ENCODE results near the gene SALL1.
A peak's percentile ranks its signal among the peaks of the same experiment; 100 is the strongest.

The SALL1 gene

GRCh38 chr16:51163894-51164566 lies 13.0 kb upstream of the SALL1 start:
- Mint-ChIP-seq H3K9me3 (no peaks in the 10 kb centered on the region), H3K4me1 (no peaks in the 10 kb centered on the region), H3K4me3 (no peak overlapping the region), H3K27ac (no peak overlapping the region), H3K36me3 (no peaks in the 10 kb centered on the region), H3K27me3 (no peaks in the 10 kb centered on the region)
- no peak for ATAC-seq

DNA sequence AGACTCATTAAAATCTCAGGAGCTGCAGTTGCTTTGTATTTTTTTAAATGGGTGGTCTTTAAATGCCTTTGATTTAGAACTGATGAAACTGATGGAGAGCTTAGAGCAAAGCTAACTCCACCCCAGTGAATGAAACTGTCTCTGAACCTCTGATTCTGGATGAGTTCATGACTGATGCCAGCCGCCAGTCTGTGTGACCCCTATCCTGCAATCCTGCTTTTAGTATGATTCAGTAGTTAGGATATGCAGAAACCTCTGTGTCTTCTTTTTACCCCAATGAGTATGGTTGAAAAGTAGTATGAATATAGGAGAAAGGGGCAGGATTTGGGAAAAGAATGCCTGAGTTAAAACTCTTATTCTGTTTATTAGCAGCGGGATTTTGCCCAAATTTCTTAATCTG lies 12.3 kb upstream of the SALL1 start:
- Mint-ChIP-seq H3K27me3 (peaks cover 2% of the 10 kb centered on the region), H3K27ac (no peak overlapping the region)
- no peak for ATAC-seq

GRCh38 chr16:51161440-51162195 lies 10.5 kb upstream of the SALL1 start:
- Mint-ChIP-seq H3K4me3 (no peak overlapping the region), H3K27me3 (peaks cover 19% of the 10 kb centered on the region), H3K36me3 (no peaks in the 10 kb centered on the region), H3K4me1 (no peaks in the 10 kb centered on the region), H3K9me3 (no peaks in the 10 kb centered on the region), H3K27ac (no peak overlapping the region)
- ATAC-seq: no peak

More for the DNA sequence above, 12.3 kb upstream of the SALL1 start:
- Mint-ChIP-seq H3K4me1 (no peaks in the 10 kb centered on the region), H3K4me3 (no peak overlapping the region), H3K9me3 (no peaks in the 10 kb centered on the region), H3K36me3 (no peaks in the 10 kb centered on the region)

- Mint-ChIP-seq H3K36me3 (no peaks in the 10 kb centered on the region), H3K4me3 (no peak overlapping the region), H3K27ac (no peak overlapping the region), H3K27me3 (peaks cover 37% of the 10 kb centered on the region), H3K9me3 (no peaks in the 10 kb centered on the region), H3K4me1 (no peaks in the 10 kb centered on the region)
- ATAC-seq: no peak
Measured at GRCh38 chr16:51159865-51160264, 8.8 kb upstream of the SALL1 start.

- H3K27ac Mint-ChIP-seq: no peak overlapping the region
- no peaks in the 10 kb centered on the region for H3K36me3 Mint-ChIP-seq
- H3K4me3 Mint-ChIP-seq: no peak overlapping the region
- H3K9me3 Mint-ChIP-seq: no peaks in the 10 kb centered on the region
- ATAC-seq: no peak
- H3K27me3 Mint-ChIP-seq: peaks cover 43% of the 10 kb centered on the region
- H3K4me1 Mint-ChIP-seq: no peaks in the 10 kb centered on the region
Measured at GRCh38 chr16:51159296-51159695, 8.2 kb upstream of the SALL1 start.

DNA sequence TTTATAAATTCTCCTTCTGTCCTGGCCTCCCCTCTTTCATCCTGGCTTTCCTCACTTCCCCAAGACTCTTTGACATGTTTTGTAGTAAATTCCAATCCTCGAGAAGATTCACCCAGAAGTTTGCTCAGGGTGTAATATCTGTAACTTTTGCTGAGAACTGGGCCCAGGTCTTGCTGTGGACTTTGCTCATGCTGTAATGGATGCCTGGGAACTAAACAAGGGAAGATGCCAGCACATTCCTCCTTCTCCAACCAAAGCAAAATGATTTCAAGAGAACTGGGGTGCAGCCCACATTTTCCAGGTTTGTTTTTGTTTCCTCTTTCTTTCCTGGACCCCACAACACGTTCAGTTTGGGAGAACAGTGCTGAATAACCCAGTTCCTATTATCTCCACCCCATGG lies 6.6 kb upstream of the SALL1 start:
- Mint-ChIP-seq H3K36me3 (peaks cover 9% of the 10 kb centered on the region), H3K4me3 (no peak overlapping the region), H3K27ac (no peak overlapping the region), H3K9me3 (peaks cover 4% of the 10 kb centered on the region), H3K4me1 (no peaks in the 10 kb centered on the region), H3K27me3 (peaks cover 59% of the 10 kb centered on the region)
- ATAC-seq: no peak

- Mint-ChIP-seq H3K27me3 (peaks cover 62% of the 10 kb centered on the region), H3K4me3 (no peak overlapping the region), H3K27ac (no peak overlapping the region), H3K36me3 (peaks cover 10% of the 10 kb centered on the region), H3K4me1 (no peaks in the 10 kb centered on the region), H3K9me3 (peaks cover 4% of the 10 kb centered on the region)
- no peak for ATAC-seq
Measured at GRCh38 chr16:51156807-51157200, 5.7 kb upstream of the SALL1 start.

DNA sequence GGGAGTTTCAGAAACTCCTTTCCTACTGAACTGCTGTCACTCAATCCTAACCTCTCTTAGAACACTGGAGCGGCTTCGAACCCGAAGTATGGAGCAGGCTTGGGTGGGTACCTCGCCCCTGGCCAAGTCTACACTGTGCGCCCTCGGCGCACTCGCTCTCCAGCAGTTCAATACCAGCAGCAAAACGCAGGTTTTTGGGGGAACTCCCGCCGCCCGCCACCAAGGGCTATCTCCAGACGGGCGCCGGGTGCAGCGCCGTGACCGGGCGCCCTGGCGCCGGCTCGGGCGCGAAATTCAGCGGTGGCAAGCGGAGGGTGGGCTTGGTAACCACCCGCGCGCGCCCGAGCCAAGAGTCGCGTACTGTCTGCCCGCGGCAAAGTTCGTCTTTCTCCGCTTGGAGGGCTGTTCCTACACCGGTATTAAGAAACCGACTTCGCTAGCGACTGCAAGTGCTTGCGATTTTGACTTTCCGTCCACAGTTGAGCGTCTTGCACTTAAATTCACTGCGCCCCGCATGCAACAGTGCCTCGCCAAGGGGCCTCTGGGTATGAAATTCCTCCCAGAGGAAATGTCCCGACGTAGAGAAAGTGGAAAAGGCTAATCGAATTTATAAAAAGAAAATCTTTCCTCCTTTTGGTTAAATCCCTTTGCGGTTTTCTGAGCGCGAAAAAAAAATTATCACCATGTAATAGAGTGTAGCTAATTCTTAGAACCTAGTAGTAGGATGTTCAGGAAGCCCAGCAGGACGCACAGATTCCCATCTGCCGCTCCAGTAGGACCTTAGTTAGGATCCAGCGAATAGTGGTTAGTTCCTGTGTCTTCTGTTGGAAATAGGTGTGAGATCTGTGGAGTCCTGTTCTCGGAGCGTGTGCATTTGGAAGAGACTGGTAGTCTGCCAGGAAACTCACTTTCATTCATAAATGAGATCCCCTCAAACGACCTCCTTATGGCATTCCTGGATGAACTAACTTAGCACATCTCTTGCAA lies 5.0 kb upstream of the SALL1 start:
- no peak for ATAC-seq
- no peak overlapping the region for H3K4me3 Mint-ChIP-seq
- H3K27me3 Mint-ChIP-seq: peaks cover 63% of the 10 kb centered on the region
- no peaks in the 10 kb centered on the region for H3K4me1 Mint-ChIP-seq
- no peak overlapping the region for H3K27ac Mint-ChIP-seq
- H3K36me3 Mint-ChIP-seq: peaks cover 10% of the 10 kb centered on the region
- peaks cover 4% of the 10 kb centered on the region for H3K9me3 Mint-ChIP-seq

DNA sequence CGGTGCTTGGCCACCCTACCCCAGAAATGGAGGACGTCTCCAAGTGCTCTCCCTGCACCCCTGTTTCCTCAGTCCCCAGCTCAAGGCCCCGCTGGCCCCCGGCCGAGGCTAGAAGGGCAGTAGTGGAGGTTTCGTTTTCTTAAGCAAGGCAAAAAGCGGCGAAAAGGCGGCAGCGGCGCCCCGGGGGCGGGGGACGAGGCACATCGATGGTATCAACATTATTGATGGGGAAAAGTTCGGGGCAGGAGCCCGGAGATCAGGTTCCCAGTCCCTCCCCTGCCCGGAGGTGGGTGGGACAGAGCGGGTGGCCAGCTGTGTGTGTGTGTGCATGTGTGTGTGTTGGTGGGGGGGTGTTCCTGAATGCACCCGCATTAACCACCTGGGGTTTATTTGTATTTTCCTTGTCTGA lies 4.1 kb upstream of the SALL1 start:
- ATAC-seq: no peak
- Mint-ChIP-seq H3K27ac (no peak overlapping the region), H3K27me3 (peaks cover 72% of the 10 kb centered on the region), H3K4me1 (no peaks in the 10 kb centered on the region), H3K36me3 (peaks cover 10% of the 10 kb centered on the region), H3K9me3 (peaks cover 4% of the 10 kb centered on the region), H3K4me3 (peak overlapping the region; percentile 21)

DNA sequence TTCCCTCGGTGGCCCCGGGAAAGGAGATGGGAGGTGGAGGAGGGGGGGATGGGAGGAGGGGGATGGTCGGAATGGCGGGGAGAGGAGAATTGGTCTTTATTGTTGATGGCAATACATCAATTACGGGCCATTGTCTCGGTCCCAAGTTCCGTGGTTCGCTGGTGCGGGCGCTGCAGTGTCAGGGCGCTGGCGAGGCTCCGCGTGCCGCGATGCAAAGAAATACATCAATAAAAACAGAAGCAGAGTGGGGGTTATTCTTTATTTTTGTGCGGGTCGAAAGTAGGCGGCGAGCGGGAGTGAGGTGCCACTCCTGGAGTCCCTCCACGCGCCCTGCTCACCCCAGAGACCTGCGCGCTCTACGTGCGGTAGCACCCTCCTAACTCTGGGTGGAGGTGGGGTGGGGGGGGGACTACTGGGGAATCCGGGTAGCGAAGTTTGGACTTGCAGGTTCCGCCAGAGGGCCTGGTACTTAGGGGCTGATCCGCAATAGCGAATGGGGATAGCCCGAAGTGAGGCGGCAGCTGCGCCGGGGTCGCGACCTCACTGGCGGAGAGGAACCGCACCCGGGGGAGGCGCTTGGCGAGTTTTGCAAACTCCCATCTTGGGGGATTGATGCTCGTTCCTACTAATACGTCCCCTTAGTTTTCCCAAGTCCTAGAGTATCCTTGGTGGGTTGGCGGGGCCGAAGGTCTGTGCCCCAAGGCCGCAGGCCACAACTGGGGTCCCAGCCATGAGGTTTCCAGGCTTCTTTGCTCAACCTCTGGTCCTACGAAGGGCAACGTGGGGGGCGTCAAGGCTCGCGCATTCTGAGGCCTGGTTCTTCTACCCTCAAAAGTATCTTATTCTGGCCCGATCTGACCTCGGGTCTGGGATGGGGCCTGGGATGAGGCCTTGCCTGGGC lies 3.5 kb upstream of the SALL1 start:
- peaks cover 4% of the 10 kb centered on the region for H3K9me3 Mint-ChIP-seq
- H3K4me3 Mint-ChIP-seq: no peak overlapping the region
- H3K27ac Mint-ChIP-seq: no peak overlapping the region
- peaks cover 77% of the 10 kb centered on the region for H3K27me3 Mint-ChIP-seq
- no peaks in the 10 kb centered on the region for H3K4me1 Mint-ChIP-seq
- H3K36me3 Mint-ChIP-seq: peaks cover 10% of the 10 kb centered on the region
- no peak for ATAC-seq

GRCh38 chr16:51153577-51154031 lies 2.5 kb upstream of the SALL1 start:
- H3K9me3 Mint-ChIP-seq: peaks cover 4% of the 10 kb centered on the region
- H3K4me1 Mint-ChIP-seq: no peaks in the 10 kb centered on the region
- peaks cover 83% of the 10 kb centered on the region for H3K27me3 Mint-ChIP-seq
- peak overlapping the region; percentile 57 for H3K4me3 Mint-ChIP-seq
- no peak for ATAC-seq
- H3K36me3 Mint-ChIP-seq: peaks cover 10% of the 10 kb centered on the region
- no peak overlapping the region for H3K27ac Mint-ChIP-seq

- Mint-ChIP-seq H3K36me3 (peaks cover 10% of the 10 kb centered on the region), H3K9me3 (peaks cover 4% of the 10 kb centered on the region), H3K27ac (no peak overlapping the region), H3K27me3 (peaks cover 84% of the 10 kb centered on the region), H3K4me1 (no peaks in the 10 kb centered on the region), H3K4me3 (peak overlapping the region; percentile 57)
- ATAC-seq: no peak
Measured at GRCh38 chr16:51152691-51153576, 1.9 kb upstream of the SALL1 start.

DNA sequence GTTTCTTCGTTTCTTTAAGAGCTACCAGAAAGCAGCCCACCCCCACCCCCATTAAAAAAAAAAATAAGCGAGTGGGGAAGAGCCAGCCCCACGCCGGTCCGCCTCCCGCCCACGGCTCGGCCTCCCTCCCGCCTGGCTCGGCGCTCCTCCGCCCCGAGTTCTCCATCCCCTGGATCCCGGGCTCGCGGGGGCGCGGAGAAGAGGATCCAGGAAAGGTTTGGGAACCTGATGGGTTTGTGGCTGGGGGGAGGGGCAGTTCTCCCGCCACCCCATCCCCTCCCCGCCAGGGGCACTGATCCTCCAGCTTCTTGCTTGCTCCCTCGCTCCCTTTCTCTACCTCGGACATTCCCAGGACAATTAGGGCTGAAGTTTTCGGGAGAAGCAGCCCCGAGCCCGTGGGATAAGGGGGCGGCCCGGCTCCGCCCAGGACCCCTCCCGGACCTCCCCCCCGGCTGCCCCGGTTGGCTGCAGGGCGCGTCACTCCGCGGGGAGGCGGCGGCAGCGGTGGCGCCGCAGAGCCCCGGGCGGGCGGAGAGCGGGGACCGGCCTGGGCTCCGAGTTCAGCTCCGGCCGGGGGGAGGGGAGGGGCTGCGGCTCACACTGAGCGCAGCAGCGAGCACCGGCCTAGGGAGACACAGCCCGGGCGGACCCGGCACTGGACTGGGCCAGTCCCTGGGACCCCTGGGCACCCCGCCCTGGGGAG lies 1.0 kb upstream of the SALL1 start:
- H3K9me3 Mint-ChIP-seq: peaks cover 4% of the 10 kb centered on the region
- H3K27me3 Mint-ChIP-seq: peaks cover 80% of the 10 kb centered on the region
- no peak overlapping the region for H3K27ac Mint-ChIP-seq

More for the DNA sequence above, 1.0 kb upstream of the SALL1 start:
- Mint-ChIP-seq H3K4me3 (no peak overlapping the region), H3K4me1 (no peaks in the 10 kb centered on the region), H3K36me3 (peaks cover 10% of the 10 kb centered on the region)
- ATAC-seq: no peak

Data from stimulated activated memory B cell treated with anti-CD40 and anti-IgM and Interleukin-4, amounts not matched to agents 10 μg/mL and 1 μg/mL and 100 μg/mL, for 72 hours (primary cell).